Lower leg skin (tissue), 3 donors: Measurements from ENCODE around the gene GAN.

Experiments
- CTCF ChIP-seq, 3 donors: fragments of 450-650 bp; IDR thresholded peaks; one replicate each; pipeline ENCODE4 v1.5.1; 2016; ENCODE audit warnings: antibody characterized with exemption in 3 of 3, mild to moderate bottlenecking in 3 of 3, moderate library complexity in 2 of 3
- POLR2A ChIP-seq, 2 donors: fragments of 450-650 bp; IDR thresholded peaks; one replicate each; pipeline ENCODE4 v1.6.1; 2016 to 2017; ENCODE audit warnings: antibody characterized with exemption in 2 of 2, mild to moderate bottlenecking in 1 of 2, moderate library complexity in 1 of 2

- TF ChIP-seq CTCF (IDR thresholded peaks at IDR 0.05) (no peak), POLR2A (IDR thresholded peaks at IDR 0.05) (no peak)
Measured at GRCh38 chr16:81335669-81336068, 20.9 kb downstream of the GAN start.
